Mesenteric fat pad (tissue), 1 donor: ENCODE results near the gene PSAP. TPM values are rescaled to one million over a fixed set of nuclear protein-coding genes. Genes with fewer than 3 reads are reported as not detected.

Source experiments
- DNase-seq: peaks from one replicate; pipeline ENCODE4 v3.0.0-alpha.2; 2020; ENCODE audit warnings: low spot score
- total RNA-seq: library from RNA; stranded (reverse); fragmentation: NEBNext Ultra II Directional; extraction: Animal tissue kit (Norgen Biotek cat#: 25700); gene quantifications from one replicate; pipeline ENCODE4 v1.2.1, GENCODE V29; 2021
- donor health status: DM: yes; HTN: yes; CAD: no.

The PSAP gene
- total RNA-seq, 1 donor from 2014 or later: 1,414 TPM

GRCh38 chr10:71829896-71830295 is 21.2 kb downstream of the PSAP start:
- DNase-seq: no peak

- no peak for DNase-seq
Observed at GRCh38 chr10:71829171-71829570, 21.9 kb downstream of the PSAP start.

DNA sequence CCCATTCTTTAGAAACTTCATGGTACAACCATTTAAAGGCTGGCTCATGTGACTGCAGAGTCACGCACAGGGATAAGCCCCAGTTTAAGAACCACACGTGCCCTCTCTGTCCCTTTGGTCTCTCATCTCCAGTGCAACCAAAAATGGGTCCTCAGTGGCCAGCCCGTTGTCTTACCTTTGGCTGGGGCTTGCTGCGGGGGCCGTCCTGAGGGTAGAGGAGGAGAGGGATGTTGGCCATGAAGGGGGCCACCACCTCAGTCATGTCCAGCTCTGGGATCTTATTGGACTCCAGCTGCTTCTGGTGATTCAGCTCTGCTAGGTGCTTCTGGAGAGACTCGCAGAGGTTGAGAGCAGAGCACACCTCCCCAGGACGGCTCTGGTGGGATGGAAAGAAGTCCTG is 22.3 kb downstream of the PSAP start:
- DNase-seq: peak; percentile 67

- DNase-seq: peak; percentile 60
Observed at GRCh38 chr10:71827852-71828251, 23.2 kb downstream of the PSAP start.

DNA sequence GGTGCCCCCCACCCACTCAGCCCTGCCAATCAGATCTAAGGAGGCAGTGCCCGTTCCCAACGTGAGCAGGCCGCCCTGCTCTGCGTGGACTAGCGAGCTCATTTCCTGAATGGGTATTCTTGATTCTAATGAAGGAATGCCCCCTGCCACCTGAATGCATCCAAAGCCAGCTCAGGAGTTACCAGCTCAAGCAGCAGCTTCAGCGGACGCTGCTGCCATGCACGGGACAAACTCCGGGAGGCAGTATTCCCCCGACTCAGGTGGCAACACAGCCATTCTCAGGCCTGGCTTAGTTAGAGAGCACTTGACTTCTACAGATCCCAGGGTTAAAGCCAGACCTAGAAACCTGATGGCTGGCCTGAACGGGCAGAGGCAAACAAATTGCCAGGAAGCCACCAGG is 25.8 kb downstream of the PSAP start:
- DNase-seq: peak; percentile 78

DNA sequence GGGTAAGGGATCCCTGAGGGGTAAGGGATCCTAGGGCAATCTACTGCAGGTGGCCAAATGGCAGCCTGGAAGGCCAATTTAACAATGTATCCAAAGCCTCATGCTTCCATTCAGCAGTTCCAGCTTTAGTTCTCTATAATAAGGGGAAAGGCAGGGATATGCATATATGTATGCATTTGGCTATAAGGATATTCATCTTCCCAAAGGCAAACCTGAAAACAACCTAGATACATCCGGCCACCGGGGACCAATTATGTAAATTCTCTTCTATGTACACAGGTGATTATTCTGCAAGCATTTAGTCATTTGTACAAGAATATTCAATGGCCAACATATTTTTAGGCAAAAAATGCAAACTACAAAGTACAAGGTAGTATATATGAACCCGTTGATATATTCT is 26.7 kb downstream of the PSAP start:
- no peak for DNase-seq

GRCh38 chr10:71823356-71823755 is 27.7 kb downstream of the PSAP start:
- no peak for DNase-seq

DNA sequence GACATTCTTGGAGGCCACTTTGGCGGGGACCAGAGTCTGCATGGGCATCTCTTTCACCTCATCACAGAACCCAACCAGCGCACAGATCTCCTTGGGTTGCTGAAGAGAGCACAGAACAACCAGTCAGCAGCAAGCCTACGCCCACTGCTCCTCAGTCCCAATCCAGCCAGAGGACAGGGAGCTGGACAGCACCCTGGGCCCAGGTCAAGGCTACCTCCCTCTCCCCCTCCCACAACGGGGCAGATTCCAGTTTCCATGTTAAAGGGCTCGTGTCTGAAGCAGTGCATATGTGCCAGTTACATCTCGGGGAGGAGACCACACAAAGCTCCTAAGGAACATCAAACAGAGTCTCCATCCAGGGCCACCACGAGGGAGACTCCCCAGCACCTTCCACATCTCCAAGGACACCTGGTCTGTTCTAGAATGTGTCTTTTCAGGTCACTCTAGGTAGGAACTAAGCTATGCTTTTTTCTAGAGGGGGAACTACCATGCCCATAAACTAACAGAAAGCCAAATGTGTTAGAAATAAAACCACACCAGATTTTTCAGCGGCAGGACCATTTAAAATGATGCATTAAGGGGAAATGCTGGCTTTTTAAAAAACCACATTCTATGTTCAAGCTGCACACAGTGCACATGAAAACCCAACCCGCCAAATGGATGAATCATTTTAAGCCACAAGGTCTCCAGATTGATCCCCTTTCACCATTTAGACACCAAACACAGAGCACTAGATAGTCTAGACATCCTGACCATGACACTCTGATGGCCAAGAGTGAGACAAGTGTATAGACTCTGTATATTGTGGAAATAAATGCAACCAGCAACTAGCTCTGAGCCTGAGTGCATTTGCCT is 28.9 kb downstream of the PSAP start:
- DNase-seq: no peak

DNA sequence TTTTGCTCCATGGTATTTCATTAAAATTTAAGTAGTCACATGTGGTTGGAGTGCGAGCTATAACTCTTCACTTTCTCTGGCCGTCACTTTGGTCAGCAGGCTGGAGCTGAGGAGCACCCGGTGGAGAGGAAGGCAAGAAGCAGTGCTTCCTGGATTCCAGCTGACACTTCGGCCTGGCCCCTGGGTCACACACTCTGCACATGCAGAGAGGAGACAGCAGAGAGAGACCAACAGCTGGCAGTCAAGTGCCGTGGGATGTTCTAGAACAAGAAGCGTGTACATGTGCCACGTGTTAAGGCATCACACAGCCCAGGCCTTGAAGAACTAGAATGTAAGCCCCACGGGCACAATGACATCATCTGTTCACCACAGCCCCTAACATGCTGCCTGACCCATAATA is 30.1 kb downstream of the PSAP start:
- DNase-seq: no peak

- no peak for DNase-seq
Observed at GRCh38 chr10:71819985-71820384, 31.1 kb downstream of the PSAP start.

- no peak for DNase-seq
Observed at GRCh38 chr10:71819441-71819861, 31.6 kb downstream of the PSAP start.

GRCh38 chr10:71818674-71819260 is 32.3 kb downstream of the PSAP start:
- no peak for DNase-seq

DNA sequence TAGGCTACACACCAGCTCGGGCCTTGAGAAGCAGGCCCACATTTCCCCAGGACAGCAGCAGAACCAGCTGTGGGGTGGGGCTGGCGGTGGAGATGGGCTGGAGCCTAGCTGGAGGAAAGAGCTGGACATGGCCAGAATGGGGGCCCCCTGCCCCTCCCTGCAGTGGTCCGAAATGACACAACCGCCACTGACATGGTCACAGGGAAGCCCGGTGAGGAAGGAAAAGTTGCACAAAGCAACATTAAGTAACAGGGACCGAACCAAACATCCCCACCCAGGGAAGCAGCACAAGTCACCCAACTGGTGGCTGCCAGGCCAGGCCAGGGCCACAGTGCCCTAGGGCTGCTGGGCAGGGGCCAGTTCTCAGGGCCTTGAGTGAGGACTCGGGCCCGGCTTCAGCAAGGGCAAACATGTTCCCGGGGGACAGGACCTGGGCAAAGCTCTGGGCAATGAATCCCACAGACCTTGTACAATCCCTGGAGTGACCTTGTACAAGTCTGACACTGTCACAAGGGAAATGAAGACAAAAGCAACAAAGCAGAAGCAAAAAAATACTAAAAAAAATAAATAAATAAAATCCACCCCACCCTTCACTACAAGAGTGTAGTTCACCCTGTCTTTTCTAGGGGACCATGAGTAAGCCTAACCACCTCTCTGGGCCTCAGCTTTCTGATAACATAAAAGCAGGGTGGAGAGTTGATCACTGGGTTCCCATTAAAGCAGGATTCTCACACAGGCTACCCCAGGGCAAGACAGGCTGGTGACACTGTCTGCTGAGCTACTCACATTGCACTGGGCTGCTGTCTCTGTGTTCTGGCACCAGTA is 33.0 kb downstream of the PSAP start:
- no peak for DNase-seq

DNA sequence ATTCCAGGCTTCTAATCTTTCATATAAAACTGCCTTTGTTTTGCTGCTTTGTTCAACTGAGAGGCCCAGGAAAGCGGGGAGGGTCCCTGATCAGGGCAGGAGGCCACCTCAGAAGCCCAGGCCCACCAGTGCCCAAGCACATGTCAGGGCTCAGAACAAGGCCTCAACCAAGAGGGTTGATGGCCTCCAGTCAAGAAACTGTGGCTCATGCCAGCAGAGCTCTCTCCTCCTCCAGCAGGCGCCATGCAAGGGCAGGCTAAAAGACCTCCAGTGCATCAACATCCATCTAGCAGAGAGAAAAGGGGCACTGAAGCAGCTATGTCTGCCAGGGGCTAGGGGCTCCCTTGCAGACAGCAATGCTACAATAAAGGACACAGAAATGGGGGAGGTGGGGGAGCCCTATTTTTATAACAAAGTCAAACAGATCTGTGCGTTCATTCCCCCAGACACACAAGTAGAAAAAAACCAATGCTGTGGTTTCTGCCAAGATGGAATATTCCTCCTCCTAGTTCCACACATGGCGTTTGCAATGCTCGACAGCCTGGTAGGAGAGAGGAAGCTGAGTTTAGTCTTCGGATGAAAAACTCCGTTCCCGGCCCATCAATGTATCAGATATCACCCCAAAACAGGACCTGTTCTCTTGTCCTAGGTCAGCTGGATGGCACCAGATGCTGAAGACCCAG is 34.0 kb downstream of the PSAP start:
- DNase-seq: no peak

GRCh38 chr10:71816421-71816851 is 34.6 kb downstream of the PSAP start:
- no peak for DNase-seq

DNA sequence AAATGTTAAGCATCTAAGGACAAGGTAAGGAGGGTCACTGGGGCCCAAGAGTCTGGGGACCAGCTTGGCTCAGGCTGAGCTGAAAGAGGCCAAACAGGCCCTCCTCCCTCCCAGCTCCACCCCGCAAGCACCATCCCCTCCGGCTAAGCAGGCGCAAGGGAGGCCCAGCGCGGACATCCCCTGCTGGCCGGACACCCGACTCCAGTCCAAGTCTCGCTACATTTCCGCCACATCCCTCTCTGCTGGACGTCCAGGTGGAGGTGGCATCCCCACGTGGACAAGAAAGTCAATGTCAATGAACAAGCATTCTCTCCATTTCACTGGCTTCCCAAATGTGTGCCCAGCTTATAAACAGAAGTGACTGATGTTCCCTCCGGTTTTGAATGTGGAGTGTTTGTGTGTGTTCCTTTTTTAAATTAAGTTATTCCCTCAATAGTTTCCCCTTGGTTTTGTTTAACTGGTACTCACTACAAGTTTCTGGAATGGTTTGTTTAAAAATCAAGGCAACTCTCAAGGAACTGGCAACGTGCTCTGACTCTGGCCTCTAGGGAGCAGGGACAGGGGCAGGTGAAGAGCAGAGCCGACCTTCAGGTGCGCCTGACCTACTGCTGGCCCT is 35.4 kb downstream of the PSAP start:
- no peak for DNase-seq

GRCh38 chr10:71814922-71815411 is 36.1 kb downstream of the PSAP start:
- no peak for DNase-seq

DNA sequence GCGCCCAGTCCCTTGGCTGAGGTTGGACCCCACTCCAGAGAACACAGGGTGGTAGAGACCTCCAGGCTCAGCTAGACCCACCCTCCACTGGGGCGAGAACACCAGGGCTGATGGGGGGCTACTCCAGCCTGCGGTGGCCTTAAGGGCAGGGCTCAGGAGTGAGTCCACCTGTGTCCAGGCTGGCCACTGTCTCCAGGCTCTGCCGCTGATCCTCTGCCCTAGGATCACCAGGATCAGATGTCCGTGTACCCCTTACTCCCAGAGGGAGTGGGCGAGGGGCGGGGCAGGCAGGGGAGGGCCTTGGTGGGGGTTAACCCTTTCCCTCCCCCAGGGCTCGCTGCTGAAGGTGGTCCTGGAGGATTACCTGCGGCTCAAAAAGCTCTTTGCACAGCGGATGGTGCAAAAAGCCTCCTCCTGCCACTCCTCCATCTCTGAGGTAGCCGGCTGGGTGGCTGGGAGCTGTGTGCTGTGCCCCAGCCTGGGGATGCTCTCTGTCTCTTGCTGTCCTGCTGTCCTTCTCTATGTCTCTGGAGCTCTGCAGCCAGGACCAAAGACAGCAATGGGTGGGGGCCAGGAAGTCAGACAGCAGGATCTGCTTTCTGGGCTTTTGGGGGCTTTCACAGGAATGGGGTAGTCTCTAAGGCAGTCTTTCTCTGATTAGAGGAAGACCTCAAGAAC is 38.0 kb downstream of the PSAP start:
- no peak for DNase-seq

DNA sequence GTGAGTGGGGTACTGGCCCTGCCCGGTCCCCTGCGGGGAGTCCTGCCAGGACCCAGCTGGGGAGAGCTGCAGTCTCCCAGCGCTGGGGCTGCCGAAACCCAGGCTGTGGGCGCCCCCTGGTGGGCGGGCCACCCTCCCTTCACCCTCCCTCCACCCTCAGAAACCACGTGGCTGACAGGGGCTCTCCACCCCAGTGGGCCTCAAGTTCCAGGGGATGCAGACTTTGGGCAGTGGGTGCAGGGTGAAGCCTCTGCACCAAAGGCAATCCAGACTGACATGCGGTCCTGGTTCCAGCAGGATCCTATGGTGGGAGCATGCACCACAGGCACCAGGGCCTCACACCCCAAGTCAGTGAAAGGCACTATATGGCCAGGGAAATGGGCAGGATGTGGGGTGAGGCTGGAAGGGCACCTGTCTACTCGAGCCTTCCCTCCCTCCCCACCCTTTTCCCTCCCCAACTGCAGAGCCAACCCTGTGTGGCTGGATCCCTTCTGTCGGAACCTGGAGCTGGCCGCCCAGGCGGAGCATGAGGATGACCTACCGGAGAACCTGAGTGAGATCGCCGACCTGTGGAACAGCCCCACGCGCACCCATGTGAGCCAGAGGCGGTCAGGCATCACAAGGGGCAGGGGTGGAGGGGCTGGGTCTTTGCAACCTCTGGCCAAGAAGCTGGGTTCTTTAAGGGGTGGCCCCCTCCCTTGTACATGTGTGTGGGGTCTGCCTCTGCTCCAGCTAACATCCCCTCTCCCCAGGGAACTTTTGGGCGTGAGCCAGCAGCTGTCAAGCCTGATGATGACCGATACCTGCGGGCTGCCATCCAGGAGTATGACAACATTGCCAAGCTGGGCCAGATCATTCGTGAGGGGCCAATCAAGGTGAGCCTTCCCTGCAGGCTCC is 38.8 kb downstream of the PSAP start:
- no peak for DNase-seq
